NCI-H146 (cell line): ENCODE data around the gene CSAD.
A peak's percentile ranks its signal among the peaks of the same experiment; 100 is the strongest.

Experiments used
- DNase-seq: peaks from one replicate; lab custom pipeline; 2025; lab: John Stamatoyannopoulos, UW

CSAD gene

GRCh38 chr12:53199700-53200099 is 19.0 kb upstream of the CSAD start:
- no peak for DNase-seq

- no peak for DNase-seq
Observed at GRCh38 chr12:53198486-53199110, 17.9 kb upstream of the CSAD start.

DNA sequence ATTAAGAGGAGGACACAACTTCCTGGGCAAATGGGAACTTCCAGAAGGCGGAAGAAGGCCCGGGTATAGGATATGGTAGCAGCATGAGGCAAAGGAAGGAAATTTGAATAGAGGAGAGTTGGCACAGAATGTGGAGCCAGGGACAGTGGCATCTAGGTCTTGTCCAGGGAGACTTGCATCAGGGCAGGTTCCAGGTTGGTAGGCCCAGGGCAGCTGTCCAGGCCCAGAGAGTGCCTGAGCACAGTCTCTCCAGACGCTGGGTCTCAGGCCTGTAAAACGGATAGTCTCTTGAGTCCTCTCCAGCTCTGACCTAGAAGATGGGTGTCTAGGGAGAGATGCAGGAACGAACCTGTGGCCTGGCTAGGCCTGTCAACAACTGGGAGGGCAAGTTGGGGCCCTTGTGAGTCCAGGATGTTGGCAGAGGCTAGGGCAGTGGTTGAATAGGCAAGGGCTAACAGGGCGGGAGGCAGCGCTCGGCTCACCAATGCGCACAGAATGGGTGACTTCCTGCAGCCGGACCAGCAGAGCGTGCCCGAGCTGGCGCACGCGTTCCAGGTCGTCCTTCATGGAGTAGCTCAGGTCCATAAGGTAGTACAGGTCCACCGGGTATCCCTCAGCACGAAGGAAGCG is 16.4 kb upstream of the CSAD start:
- no peak for DNase-seq

GRCh38 chr12:53196486-53196885 is 15.8 kb upstream of the CSAD start:
- no peak for DNase-seq

- DNase-seq = no peak
Observed at GRCh38 chr12:53195516-53196420, 15.0 kb upstream of the CSAD start.

GRCh38 chr12:53194973-53195372 is 14.2 kb upstream of the CSAD start:
- DNase-seq = no peak

DNA sequence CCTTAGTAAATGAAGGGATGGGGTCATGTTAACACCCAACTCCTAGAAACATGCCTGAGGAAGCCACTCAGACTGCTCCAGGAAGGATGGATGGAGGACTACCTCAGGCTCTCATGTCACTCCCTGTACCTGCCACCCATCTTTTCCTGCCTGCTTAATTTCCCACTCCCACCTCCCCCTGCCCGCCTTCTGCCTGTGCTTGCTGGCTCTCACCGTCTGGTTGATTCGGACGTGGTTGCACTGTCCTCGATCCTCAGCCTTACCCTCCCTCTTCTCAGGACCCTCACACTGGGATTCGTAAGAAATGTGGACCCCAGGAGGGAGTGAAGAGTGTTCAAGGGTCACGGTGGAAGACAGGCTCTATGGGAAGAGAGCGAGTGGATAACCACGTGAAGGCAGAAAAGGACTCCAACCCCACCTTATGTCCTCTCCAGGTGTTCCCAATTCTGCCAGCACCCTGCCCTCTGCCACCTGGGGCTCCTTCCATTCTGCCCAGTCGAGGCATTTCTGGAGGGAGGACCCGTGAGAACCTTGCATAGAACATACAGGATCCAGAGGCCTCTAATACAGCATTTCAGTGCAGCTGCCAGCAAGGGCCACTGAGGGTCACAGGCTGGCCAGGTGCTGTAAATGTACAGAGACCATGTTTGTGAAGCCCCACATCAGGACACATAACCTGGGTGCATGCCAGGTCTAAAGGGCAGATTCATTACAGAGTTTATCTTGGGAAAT is 13.4 kb upstream of the CSAD start:
- DNase-seq = no peak

DNA sequence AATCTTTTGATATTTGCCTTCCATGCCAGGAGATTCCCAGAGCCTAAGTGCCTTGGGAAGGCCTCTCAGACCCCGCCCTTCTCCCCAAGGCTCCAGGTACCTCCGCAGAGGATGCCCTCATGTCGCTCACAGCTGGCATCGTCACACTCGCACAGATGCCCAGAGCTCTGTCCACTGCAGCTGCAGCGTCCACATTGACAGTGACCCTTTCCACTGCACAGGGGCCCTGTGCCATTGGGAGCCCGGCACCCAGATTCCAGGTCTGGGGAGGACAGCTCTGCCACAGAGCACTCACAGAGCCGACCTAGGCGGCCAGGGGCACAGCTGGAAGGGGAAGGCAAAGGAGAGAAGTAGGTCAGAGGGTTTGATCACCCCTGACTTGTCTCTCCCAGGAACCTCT is 12.3 kb upstream of the CSAD start:
- no peak for DNase-seq

GRCh38 chr12:53192531-53193021 is 11.9 kb upstream of the CSAD start:
- DNase-seq = no peak

DNA sequence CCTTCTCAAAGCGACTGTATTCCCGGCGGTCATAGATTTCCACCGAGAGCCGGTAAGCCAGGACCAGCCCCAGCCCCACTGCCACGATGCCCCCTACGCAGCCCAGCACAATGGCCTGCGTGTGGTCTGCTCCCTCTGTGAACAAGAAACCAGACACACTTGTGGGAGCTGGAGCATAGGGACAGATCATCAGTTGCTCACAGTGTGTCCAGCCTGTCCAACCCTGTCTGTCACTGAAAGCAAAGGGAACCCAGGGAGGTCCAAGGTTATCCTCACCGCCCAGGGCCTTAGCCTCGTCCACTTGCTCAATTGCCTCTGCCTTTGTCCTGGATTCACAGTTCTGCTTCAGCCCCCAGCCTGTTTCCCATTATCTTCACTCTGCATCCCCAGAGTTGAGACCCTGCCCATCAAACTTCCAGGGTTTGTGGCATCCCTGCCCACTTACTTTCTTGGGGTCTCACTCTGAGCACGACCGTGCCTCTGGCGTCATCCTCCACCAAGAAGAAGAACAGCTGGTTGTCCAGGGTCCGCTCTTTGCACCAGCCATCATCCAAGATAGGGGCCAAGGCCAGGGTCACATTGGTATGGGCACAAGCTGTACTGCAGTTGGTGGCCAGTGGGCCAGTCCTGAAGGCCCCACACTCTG is 11.3 kb upstream of the CSAD start:
- no peak for DNase-seq

DNA sequence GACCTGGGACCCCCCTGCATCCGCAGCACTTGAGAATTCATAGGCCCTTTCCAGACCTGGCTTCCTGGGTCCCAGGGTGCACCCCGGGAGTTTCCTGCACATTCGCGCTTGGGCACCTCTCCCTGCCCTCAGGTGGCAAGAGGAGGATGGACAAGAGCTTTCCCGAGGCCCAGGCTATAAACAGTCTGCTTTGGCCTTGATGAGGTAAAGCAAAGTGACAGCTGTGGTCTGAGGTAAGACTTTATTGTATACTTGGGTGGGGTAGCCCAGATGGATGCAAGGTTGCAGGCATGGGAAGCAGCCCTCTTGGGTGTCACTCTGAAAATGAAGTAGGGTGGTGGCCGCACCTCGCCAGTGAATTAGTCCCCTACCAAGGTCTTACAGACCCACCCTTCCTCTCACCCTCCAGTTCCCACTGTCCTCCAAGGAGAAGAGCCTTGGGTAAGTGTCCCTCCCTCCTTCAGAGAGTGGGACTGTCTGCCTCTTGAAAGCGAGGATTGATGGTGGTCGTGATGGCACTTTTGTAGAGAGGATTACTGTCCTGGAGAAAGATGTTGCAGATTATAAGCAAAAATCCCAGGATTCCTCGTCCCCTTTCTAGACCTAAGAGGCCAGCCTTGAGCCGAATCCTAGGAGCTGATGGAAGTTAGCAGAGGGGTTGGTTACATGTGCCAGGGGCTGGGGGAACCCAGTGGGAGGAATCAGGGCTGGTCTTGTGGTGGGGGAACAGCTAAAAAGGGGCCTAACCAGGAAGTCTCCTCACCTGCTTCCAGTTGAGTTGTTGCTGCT is 10.6 kb upstream of the CSAD start:
- DNase-seq = no peak

DNA sequence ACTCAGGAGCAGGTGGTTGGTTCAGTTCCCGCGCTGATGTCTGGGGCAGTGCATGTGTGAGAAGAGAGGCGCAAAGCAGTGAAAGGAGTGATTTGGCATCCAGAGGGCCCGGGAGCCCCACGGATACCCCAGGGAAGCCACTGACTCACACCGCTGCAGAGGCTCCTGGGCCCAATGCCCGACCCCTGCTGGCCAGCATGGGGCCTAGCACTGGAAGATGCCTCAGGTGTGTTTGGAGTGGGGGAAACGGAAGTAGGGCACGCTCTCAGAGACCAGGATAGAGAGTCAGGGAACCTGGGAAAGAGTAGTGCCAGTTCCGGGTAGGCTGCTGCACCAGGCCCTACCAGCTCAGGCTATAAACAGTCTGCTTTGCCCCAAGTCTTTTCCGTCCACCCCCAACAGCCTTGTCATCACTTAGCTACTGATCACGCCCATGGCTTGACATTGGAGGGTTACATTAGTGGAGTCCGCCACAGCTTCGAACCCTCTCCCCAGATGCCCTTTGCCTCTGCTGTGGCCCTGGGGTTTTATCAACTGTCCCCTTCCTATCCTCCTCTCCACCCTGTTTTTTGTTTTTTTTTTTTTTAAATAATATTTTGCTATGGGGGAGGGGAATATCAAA is 9.5 kb upstream of the CSAD start:
- peak; percentile 38 for DNase-seq

DNA sequence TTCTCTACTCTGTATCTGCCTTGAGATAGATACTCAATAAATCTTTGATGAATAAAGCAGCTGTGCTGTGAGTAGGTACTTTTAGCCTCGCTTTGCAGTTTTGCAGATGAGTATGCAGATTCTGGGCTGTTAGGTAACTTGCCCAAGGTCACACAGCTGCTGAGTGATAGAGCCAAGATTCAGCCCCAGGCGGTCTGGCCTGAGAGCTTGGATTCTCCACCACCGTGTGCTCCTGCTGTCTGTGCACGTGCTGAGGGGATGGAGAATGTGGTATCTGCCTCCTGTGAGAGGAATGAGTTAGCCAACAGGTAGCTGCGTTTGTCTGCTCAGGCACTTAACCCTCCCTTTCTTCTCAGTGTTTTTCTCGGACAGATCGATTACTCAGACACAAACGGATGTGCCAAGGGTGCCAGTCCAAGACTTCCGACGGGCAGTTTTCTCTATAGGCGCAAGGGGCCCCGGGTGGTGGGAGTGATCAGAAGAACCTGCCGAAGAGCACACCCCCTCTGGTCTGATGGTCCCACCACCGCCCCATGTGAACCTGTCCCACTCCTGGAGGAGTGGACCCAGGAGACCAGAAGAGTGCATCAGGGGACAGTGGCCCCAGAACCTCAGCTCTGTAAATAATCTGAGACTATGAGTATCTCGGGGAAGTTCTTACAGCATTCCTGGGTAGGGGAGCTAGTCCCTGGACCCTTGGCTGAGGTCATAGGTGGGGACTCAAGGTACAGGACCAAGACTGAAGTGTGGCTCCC is 6.6 kb upstream of the CSAD start:
- DNase-seq = no peak

DNA sequence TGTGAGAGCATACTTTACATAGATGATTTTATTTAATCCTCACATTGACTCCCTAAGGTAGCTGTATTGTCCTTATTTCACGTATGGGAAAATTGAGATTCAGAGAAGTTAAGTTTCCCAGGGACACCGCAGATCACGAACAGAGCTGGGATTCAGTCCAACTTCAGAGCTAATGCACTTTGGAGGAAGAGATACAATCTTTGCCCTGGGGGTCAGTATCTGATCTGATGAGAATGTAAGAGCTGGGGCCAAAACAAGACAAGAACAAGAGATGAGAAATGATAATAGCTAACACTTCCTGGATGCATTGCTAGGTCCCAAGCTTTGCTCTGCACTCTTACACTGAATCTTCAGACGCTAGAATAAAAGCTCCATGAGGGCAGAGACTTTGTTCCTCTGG is 6.0 kb upstream of the CSAD start:
- no peak for DNase-seq

- DNase-seq = no peak
Observed at GRCh38 chr12:53185582-53186153, 4.9 kb upstream of the CSAD start.

DNA sequence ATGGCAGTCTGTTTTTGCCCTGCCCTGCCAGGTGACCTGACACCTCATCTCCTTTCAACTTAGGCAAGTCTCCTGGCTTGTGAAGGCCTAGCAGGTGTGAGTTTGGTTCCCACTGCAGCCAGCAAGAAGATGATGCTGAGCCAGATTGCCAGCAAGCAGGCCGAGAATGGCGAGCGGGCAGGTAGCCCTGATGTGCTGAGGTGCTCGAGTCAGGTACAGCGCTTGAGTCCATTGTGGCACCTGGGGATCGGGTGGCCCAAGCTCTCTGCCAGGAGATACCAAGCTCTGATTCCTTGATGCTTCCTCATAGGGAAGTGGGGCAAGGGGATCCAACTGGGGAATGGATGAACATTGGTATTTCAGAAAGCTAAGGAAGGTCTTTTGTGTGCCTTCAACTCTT is 4.1 kb upstream of the CSAD start:
- no peak for DNase-seq

GRCh38 chr12:53182903-53183302 is 2.2 kb upstream of the CSAD start:
- no peak for DNase-seq

GRCh38 chr12:53181935-53182334 is 1.2 kb upstream of the CSAD start:
- DNase-seq = no peak

GRCh38 chr12:53180931-53181645 is 363 bp upstream of the CSAD start:
- DNase-seq = peak; percentile 87
